GM21737 (cell line): Measurements from ENCODE around the gene ATIC.

Experiments used
- ATAC-seq: cut with Tn5 transposase; IDR thresholded peaks from one replicate; pipeline ENCODE4 v1.9.1; 2021; ENCODE audit warnings: mild to moderate bottlenecking, moderate library complexity; ENCODE audit not compliant: unreplicated experiment

Gene ATIC

DNA sequence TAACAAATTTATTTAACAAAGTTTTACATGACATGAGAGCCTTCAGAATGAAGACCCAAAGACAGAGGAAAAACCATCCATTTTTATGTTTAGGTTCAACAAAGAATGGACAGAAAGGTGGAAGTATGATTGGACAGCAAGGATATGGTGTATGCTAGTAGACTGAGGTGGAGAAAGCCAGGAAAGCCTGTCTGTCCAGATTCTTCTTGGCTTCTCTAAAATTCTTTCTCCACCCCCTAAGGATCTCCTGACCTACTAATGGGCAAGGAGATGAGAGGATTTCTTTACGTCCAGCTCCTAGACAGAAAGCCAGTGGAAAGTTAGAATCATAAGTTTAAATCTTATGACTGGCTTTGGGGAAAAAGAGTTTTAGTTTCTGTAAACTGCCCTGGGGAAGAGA is 3.0 kb downstream of the ATIC start:
- ATAC-seq = no peak

DNA sequence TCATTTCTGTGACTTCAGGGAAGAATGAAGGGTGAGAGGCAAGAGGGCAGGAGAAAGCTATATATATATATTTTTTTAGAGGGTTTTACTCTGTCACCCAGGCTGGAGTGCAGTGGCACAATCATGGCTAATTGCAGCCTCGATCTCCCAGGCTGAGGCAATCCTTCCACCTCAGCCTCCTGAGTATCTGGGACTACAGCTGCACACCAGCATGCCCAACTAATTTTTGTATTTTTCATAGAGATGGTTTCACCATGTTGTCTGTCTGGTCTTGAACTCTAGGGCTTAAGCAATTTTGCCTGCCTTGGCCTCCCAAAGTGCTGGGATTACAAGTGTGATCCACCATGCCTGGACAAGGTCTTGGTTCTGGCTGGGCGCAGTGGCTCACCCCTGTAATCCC is 3.4 kb downstream of the ATIC start:
- no peak for ATAC-seq

DNA sequence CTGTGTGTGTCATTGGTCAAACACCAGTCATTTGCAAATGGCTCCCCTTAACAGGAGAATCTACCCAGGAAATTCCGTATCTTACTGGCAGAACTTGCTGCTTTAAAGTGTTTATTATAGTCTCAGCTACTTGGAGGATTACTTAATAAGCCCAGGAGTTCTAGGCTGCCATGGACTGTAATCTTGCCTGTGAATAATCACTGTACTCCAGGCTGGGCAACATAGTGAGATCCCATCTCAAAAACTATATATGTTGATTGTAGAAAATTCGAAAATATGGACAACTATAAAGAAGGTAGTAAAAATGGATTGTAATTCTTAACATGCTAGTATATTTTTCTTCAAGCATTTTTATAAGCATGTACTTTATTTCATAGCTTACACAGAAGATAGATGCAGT is 4.5 kb downstream of the ATIC start:
- ATAC-seq = no peak

DNA sequence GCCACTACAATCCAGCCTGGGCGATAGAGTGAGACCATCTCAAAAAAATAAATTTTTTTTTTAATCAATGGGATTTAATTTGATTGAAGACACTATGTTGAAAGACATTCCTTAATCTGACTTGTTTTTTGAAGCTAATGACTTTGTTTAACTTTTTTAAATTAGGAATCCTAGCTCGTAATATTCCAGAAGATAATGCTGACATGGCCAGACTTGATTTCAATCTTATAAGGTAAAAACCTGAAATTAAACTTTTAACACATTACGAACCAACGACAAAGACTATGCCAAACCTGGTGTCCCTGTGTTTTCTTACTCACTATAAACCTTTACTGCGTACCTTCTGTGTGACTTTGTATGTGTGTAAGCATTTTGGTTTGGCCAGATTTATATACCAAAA is 7.6 kb downstream of the ATIC start:
- no peak for ATAC-seq

DNA sequence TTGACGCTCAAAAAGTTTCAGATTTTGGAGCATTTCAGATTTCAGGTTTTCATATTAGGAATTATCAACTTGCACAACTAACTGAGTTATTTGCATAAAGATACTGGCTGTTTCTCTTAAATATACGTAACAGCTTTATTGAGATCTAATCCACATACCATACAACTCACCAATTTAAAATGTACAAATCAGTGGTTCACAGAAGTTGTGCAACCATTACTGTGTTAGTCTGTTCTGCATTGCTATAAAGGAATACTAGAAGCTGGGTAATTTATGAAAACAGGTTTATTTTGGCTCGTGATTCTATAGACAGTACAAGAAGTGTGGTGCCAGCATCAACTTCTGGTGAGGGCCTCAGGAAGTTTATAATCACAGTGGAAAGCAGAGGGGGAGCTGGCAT is 8.2 kb downstream of the ATIC start:
- no peak for ATAC-seq

DNA sequence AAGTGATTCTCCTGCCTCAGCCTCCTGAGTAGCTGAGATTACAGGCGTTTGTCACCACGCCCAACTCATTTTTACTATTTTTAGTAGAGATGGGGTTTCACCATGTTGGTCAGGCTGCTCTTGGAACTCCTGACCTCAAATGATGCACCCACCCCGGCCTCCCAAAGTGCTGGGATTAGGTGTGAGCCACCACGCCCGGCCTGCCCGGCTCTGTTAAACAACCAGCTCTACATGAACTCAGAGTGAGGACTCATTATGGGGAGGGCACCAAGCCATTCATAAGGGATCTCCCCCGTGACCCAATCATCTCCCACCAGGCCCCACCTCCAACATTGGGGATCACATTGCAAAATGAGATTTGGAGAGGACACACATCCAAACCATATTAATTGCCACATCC is 8.8 kb downstream of the ATIC start:
- no peak for ATAC-seq

DNA sequence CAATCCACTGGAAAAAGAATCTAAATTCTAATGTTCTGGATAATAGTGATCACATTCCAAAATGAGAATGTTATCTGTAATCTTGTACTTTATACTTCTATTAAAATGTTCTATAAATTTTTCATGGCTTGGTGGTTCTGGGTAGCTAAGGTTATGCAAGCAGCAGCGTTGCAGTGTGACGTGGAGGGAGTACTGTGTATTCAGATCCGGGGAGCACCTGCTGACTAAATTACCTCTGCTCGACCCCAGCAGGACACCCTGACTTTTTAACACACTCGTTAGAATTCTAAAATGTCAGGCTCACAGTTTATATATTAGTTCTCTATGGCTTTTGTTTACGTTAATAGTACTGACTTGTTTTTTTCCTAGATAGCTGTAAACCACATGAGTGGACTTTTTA is 13.0 kb downstream of the ATIC start:
- ATAC-seq = no peak

DNA sequence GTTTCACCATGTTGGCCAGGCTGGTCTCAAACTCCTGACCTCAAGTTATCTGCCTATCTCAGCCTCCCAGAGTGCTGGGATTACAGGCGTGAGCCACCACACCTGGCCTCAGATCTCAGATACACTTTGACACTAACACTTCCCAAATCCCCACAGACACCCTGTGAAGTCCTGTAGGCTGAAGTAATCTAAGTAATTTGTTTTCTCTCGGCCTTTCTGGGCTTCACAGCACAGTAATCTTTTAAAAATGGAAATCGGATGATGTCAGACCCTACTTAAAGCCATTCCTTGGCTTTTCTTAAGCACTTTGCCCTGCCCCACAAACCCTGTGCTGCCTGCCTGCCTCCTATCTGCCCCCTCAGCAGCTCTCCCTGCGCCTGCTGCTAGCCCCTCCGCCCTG is 16.2 kb downstream of the ATIC start:
- no peak for ATAC-seq

DNA sequence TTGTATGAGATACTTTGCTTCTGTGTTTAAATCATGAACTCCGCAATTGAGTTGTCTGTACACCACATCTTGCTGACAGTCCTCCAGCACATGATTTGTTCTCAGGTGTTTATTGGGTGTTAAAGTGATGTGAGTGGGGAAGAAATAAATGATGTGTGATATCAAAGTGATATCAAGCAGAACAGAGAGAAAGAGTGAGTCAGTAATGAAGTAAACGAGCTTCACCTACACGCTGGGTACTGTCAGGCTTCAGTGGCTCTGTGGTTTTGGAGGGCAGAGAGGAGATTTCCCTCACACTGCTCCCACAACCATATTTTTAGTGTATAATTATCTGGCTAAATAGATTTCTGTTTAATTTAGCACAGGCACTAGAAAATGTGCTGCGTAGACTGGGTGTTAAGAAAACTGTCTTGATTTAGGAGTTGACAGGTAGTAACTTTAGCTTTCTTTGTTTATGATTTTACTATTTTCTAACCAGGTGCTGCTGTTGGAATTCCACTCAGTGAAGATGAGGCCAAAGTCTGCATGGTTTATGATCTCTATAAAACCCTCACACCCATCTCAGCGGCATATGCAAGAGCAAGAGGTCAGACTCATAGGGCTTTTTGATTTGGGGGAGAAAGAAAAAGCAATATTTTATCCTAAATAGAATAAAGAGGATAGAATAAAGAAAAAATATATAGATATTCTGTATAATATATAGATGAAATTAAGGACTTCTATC is 21.2 kb downstream of the ATIC start:
- ATAC-seq = peak; percentile 69

DNA sequence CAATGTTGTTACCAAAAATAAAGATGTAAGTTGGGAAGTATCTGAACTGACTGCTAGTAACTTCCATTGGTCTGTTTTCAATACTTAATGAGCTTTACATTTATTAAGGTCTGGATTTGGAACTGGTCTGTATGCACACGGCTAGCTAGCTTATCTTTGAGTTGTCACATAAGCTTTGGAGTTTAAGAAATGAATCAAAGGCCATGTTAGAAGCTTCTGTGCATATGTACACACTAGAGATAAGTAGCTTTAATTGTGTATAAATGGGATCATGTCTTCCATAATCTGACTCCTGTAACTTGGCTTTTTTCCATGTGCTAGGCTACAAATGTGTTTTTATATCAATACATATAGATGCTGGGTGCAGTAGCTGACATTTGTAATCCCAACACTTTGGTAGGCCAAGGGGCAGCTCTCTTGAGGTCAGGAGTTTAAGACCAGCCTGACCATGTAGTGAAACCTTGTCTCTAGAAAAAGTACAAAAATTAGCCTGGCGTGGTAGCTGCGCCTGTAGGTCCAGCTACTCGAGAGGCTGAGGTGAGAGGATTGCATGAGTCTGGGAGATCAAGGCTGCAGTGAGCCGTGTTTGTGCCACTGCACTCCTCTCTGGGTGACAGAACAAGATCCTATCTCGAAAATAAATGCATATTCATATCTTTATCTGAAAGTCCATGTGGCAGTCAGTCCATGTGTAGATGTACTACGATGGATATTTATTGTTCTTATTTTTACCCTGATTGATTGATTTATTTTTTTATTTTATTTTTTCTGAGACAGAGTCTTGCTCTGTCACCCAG is 27.2 kb downstream of the ATIC start:
- ATAC-seq = no peak

DNA sequence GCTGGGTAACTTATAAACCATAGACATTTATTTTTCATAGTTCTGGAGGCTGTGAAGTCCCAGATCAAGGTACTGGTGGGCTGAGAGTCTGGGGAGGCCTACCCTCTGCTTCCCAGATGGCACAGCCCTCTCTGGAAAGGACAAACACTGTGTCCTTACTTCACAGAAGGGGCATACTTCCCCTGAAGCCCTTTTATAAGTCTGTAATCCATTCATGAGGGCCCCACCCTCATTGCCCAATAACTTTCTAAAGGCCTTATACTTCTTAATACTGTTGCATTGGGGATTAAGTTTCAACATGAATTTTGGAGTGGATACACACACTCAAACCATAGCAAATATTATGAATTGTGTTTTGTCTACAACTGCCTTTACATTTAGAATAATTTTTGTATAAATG is 36.0 kb downstream of the ATIC start:
- ATAC-seq = no peak

DNA sequence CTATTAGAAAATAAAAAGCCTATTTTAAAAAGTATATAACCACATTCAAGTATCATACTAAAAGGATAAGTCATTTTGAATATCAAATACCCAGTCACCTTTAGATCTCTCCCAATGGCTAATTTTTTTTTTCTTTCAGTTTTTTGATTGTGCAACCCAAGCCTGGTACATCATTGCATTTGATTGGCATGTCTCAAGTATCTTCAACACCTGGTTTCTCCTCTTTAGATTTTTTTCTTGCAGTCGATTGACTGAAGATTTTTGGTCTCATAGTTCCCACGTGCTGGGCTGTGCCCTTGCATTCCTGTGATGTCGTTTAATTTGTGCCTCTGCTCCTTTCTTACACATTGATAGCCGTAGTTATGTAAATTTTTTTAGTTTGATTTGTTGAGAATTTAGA is 40.7 kb downstream of the ATIC start:
- no peak for ATAC-seq

DNA sequence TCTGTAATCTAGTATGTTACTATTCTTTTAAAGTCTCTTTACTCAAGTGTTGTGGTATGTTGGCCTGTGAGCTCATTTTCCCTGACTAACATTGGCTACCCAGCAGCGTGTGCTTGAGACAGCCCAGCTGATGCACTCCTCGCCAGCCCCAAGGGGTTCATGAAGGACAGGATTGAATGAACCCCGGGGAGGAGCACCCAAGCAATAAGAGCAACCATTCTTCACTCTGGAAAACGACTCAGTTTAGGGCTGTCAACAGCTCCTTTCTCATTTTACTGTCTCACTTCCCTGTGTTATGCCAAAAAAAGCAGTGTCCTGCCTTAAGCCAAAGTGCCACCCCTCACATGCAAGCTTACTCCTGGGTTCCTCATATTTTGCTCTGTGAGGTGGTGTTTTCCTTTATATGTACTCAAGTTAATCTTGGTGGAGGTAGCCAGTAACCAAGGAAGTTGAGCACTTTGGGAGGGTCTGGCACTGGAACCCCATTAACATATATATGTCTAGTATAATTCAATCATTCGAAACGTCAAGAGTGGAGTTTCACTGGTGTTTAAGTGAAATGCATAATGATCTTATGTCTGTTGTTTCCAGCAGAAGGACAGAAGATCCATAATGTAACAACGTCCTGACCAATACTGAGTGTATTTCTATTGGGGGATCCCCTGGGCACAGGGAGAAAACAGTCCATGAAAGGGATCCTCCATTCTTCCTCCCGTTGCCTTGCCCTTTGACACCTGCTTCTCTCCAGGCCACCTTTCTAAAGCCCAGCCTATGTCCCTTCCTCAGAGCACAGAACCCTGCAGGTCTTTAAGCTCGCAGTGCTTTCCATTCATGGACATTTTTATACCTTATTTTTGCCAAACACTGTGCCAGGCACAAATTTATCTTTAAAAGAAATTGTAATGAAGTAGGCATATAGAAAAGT is 43.2 kb downstream of the ATIC start:
- no peak for ATAC-seq

DNA sequence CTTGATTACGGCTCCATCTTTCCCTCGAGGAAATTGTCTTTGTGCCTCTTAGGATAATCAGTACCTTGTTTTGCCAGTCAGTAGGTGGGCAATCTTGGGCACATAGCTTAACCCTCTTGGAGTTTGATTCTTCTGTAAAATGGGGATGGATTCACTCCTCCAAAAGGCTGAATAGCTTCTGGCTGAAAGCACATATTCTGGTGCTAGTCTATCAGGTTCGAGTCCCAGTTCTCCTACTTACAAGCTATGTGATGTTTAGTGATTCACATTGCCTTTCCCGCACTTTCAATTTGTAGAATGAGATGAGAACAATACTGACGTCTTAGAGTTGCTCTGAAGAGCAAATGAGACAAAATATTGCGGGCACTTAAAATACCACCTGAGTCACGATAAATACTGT is 43.9 kb downstream of the ATIC start:
- ATAC-seq = no peak

DNA sequence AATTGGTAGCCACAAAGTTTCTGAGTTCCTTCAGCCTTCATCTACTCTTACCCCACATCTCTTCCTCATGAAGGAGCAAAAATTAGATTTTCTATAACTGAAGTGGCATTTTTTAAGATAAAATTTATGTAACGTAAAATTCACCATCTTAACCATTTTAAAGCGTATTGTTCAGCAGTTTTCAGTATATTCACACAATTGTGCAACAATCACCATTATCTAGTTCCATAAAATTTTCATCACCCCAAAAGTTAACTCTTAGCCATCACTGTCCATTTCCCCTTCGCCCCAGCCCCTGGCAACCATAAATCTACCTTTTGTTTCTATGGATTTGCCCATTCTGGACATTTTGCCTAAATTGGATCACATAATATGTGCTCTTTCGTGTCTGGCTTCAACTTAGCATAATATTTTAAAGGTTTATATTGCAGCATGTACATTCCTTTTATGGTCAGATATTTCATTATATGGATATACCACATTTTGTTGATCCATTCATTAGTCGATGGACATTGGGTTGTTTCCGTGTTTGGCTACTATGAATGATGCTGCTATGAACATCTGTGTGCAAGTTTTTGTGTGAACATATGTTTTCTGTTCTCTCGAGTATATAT is 44.6 kb downstream of the ATIC start:
- no peak for ATAC-seq

DNA sequence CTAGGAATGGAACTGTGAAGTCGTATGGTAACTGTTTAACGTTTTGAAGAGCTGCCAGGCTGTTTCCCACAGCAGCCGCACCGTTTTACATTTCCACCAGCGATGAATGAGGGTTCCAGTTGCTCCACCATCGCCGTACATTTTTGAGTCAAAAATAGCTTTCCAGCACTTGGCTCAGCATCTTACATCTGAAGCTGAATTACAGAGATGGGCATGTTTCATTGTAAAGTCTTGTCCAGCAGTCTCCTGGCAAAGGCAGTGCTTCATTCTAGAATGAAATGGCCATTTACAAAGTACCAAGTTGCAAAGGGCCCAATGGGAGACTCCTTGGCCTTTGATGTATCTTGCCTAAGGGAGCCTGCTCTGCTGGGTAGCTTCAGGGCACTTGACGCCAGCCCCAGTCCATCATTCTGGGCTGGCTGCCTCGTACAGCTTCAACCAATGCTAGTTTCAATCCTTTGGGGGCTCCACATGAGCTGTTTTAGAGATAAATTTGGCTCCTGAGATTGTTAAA is 45.1 kb downstream of the ATIC start:
- no peak for ATAC-seq

DNA sequence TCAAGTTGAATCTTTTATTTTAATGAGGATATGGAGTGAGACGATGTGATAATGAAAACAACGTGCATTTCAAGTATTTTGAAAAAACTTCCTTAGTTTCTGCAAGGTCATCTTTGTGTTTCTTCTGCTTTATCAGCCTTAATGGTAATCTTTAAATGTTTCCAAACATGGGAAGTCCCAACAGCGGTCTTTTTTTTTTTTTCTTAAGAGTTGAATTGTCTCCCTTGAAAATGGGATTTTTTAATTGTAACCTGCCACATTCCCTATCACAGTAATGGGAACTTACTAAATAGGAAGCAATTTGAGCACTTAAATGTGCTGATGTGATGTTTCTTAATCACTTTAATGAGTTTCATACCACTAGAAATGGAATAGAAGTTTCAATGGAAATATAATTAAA is 45.8 kb downstream of the ATIC start:
- ATAC-seq = no peak

DNA sequence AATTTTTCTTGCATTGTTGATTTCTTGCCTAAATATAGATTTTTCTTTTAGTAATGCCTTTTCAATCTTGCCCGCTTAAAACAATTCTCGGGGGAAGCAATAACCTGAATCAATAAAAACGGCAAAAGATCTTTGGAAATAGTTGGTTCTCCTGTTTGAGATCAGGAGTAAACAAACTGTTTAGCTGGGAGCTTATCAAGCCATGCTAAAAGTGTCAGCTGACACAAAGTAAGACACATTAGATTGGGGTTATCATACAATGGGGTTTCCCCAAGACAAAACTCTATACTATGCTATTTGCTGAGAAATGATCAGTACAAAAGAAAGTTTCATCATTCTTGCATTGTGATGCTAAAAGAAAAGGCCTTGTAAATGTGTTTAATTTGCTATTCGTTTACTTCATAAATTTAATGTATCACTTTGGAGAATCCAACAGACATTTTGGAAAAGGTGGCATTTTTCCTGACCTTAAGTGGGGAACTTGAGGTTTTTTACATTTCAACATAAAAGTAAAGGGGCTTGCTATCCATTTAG is 46.5 kb downstream of the ATIC start:
- ATAC-seq = no peak

DNA sequence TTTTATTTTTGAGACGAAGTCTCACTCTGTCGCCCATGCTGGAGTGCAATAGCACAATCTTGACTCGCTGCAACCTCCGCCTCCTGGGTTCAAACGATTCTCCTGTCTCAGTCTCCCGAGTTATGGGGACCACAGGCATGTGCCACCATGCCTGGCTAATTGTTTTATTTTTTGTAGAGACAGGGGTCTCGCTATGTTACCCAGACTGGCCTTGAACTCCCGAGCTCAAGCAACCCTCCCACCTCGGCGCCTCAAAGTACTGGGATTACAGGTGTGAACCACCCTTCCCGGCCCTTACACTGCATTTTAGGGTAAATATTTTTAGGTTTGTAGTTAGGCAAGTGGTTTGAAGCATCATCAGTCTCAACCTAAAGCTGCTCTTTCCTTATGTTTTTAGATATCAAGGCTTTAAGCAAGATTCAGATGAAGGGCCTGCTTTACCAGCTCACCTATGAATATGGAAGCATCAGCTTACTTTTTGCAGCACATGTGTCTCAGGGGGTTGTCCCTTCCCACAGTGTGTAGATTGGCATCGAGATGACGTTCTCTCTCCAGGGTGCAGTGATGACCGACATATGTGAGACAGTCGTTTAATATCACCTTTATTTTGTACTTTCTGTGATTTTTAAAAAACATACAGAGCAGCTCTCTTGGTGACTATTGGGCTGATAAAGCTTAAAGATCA is 47.2 kb downstream of the ATIC start:
- ATAC-seq = no peak

DNA sequence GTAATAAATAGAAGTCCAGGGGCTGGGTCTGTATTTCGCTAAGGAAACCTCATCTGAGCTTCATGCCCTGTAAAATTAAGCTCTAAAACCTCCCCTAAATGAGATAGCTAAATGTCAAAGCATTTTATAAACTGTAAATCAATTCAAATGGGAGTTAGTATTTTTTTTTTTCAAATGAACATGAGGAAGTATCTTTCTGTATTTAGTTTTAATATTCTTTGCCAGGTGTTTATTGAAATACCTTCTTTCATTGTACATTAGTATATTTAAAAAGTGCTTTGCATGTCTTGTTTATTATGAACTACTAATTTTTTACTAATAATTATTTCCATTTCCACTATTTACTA is 47.7 kb downstream of the ATIC start:
- no peak for ATAC-seq
